ENCODE results near the gene RASD2. TPM values are rescaled to one million over a fixed set of nuclear protein-coding genes. Genes with fewer than 3 reads are reported as not detected.

RASD2 gene
- total RNA-seq, 1 experiment from 2014 or later: 2.4 TPM

DNA sequence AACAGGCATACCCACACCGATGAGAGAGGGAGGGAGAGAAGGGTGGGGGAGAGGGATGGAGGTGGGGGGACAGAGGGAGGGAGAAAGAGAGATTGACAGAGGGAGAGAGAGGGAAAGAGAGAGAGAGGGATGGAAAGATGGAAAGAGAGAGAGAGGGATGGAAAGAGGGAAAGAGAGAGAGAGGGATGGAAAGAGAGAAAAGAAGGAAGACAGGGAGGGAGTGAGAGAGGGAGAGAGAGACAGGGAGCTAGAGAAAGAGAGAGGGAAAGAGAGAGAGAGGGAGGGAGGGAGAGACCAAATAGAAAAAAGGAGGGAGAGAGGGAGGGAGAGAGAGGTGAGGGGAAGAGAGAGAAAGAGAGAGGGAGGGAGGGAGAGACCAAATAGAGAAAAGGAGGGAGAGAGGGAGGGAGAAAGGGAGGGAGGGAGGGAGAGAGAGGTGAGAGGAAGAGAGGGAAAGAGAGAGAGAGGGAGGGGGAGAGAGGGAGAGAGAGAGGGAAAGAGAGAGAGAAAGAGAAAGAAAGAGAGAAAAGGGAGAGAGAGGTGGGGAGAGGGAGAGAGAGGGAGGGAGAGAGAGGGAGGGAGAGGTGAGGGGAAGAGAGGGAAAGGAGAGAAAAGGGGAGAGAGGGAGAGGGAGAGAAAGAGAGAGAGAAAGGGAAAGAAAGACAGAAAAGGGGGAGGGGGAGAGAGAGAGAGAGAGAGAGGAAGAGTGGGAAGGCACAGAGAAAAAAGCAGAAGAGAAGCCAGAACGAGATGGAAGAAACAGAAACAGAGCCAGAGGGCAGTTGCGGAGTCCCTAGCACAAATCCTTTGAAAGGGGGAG is 52.6 kb downstream of the RASD2 start:
- RAD21 ChIA-PET (ENCODE audit: low non-redundant PET in 1 of 2, low total read pairs in 2 of 2, uncharacterized antibody in 2 of 2, unreplicated experiment in 2 of 2): no interaction called here
- TF ChIP-seq, protein P1, sequence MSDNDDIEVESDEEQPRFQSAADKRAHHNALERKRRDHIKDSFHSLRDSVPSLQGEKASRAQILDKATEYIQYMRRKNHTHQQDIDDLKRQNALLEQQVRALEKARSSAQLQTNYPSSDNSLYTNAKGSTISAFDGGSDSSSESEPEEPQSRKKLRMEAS (IDR thresholded peaks at IDR 0.05): no peak
- TF ChIP-seq POLR2AphosphoS5 (IDR thresholded peaks at IDR 0.05; ENCODE audit: low read depth, low read length) (no peak), ZFX (IDR thresholded peaks at IDR 0.05) (no peak)
- TF ChIP-seq, protein P2, sequence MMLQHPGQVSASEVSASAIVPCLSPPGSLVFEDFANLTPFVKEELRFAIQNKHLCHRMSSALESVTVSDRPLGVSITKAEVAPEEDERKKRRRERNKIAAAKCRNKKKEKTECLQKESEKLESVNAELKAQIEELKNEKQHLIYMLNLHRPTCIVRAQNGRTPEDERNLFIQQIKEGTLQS (IDR thresholded peaks at IDR 0.05): no peak
- H3K27me3 ChIP-seq (ENCODE audit: insufficient read depth, low read length): no peaks in the 10 kb centered on the region
- ATAC-seq (no peak), DNase-seq (ENCODE audit: low read depth, low spot score) (no peak)
- no peak overlapping the region for H3K27ac ChIP-seq (ENCODE audit: low read depth, low read length)
- no peaks in the 10 kb centered on the region for H3K79me2 ChIP-seq (ENCODE audit: insufficient read depth, low read length)
- CTCF ChIA-PET: no interaction called here
- H3K4me3 ChIP-seq (replicated peaks in 1 of 2; ENCODE audit: low read depth in 1 of 2, low read length in 2 of 2): no peak overlapping the region
- no peaks in the 10 kb centered on the region for H3K9me3 ChIP-seq (ENCODE audit: control insufficient read depth in 1 of 2, insufficient read depth in 1 of 2, low read depth in 1 of 2, low read length in 2 of 2)
- H3K9ac ChIP-seq (ENCODE audit: low read length): no peak overlapping the region
- H3K4me2 ChIP-seq (ENCODE audit: low read length): no peak overlapping the region
- no peaks in the 10 kb centered on the region for H3K36me3 ChIP-seq (ENCODE audit: control insufficient read depth in 1 of 2, insufficient read depth in 2 of 2, low read length in 2 of 2)
- peaks cover 28 to 35% of the 10 kb centered on the region in 2 experiments for H3K4me1 ChIP-seq (ENCODE audit: control insufficient read depth in 1 of 2, insufficient read depth in 2 of 2, low read length in 2 of 2)
- no TSS peak for BruUV-seq (replicated peaks)
- no peaks in the 10 kb centered on the region for H4K20me1 ChIP-seq (ENCODE audit: insufficient read depth)
- POLR2A ChIA-PET: no interaction called here
- intact Hi-C loops (cut with micrococcal nuclease): no loop called here
- H3K9me2 ChIP-seq (ENCODE audit: insufficient read depth): no peaks in the 10 kb centered on the region
- H2AFZ ChIP-seq (ENCODE audit: low read depth, low read length, poor library complexity, severe bottlenecking): no peak overlapping the region

DNA sequence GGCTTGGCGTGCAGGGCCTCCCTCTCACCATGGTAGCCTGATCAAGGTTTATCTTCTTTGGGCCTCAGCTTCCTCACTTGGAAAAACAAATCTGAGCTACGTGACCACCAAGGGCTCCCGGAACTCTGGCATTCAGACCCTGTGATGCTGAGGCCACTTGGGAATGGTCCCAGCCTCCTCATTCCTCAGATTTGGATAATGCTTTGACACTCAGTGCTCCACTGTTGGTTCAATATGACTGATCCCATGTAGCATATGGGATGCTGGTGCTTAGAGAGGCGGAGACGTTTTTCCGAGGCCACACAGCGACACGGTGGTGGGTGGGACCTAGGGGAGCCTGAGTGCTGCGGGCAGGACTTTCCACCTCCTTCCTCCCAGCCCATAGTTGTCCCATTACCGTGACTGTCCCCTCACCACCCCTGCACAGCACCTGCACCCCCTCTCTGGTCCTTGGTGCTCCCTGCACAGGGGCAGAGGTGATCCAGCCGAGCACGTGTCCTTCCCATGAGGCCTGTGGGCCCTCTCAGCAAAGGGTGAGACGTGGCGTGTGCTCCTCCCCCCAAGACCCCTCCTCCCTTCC is 53.4 kb downstream of the RASD2 start:
- H3K79me2 ChIP-seq (ENCODE audit: insufficient read depth, low read length): no peaks in the 10 kb centered on the region
- H3K9ac ChIP-seq (ENCODE audit: low read length): no peak overlapping the region
- DNase-seq (ENCODE audit: low read depth, low spot score): no peak
- no peak overlapping the region for H3K4me2 ChIP-seq (ENCODE audit: low read length)
- no peaks in the 10 kb centered on the region for H4K20me1 ChIP-seq (ENCODE audit: insufficient read depth)
- no peaks in the 10 kb centered on the region for H3K9me3 ChIP-seq (ENCODE audit: control insufficient read depth in 1 of 2, insufficient read depth in 1 of 2, low read depth in 1 of 2, low read length in 2 of 2)
- no peaks in the 10 kb centered on the region for H3K27me3 ChIP-seq (ENCODE audit: insufficient read depth, low read length)
- no peak overlapping the region for H3K4me3 ChIP-seq (replicated peaks in 1 of 2; ENCODE audit: low read depth in 1 of 2, low read length in 2 of 2)
- ATAC-seq: no peak
- no peaks in the 10 kb centered on the region for H3K9me2 ChIP-seq (ENCODE audit: insufficient read depth)
- RAD21 ChIA-PET (ENCODE audit: low non-redundant PET in 1 of 2, low total read pairs in 2 of 2, uncharacterized antibody in 2 of 2, unreplicated experiment in 2 of 2): no interaction called here
- POLR2A ChIA-PET: no interaction called here
- intact Hi-C loops (cut with micrococcal nuclease): no loop called here
- no peak overlapping the region for H2AFZ ChIP-seq (ENCODE audit: low read depth, low read length, poor library complexity, severe bottlenecking)
- H3K4me1 ChIP-seq (ENCODE audit: control insufficient read depth in 1 of 2, insufficient read depth in 2 of 2, low read length in 2 of 2): peaks cover 25 to 28% of the 10 kb centered on the region in 2 experiments
- H3K36me3 ChIP-seq (ENCODE audit: control insufficient read depth in 1 of 2, insufficient read depth in 2 of 2, low read length in 2 of 2): no peaks in the 10 kb centered on the region
- CTCF ChIA-PET: no interaction called here
- no TSS peak for BruUV-seq (replicated peaks)
- H3K27ac ChIP-seq (ENCODE audit: low read depth, low read length): no peak overlapping the region
- TF ChIP-seq, protein P2 (IDR thresholded peaks at IDR 0.05): no peak
- TF ChIP-seq TCF7L2 (IDR thresholded peaks at IDR 0.05; ENCODE audit: borderline replicate concordance, extremely low read depth, insufficient read depth, insufficient read length): no peak
- no peak for TF ChIP-seq POLR2AphosphoS5 (IDR thresholded peaks at IDR 0.05; ENCODE audit: low read depth, low read length)
- no peak for TF ChIP-seq YY1 (IDR thresholded peaks at IDR 0.05; ENCODE audit: extremely low read depth, insufficient replicate concordance, low read depth, low read length)
- no peak for TF ChIP-seq ZNF274 (IDR thresholded peaks at IDR 0.05; ENCODE audit: low read depth, low read length)
- no peak for TF ChIP-seq CBX3 (IDR thresholded peaks at IDR 0.05; ENCODE audit: low read depth)
- TF ChIP-seq POLR2A (IDR thresholded peaks at IDR 0.05; ENCODE audit: borderline replicate concordance, extremely low read depth, insufficient read depth, insufficient read length): no peak
- TF ChIP-seq, protein P3, sequence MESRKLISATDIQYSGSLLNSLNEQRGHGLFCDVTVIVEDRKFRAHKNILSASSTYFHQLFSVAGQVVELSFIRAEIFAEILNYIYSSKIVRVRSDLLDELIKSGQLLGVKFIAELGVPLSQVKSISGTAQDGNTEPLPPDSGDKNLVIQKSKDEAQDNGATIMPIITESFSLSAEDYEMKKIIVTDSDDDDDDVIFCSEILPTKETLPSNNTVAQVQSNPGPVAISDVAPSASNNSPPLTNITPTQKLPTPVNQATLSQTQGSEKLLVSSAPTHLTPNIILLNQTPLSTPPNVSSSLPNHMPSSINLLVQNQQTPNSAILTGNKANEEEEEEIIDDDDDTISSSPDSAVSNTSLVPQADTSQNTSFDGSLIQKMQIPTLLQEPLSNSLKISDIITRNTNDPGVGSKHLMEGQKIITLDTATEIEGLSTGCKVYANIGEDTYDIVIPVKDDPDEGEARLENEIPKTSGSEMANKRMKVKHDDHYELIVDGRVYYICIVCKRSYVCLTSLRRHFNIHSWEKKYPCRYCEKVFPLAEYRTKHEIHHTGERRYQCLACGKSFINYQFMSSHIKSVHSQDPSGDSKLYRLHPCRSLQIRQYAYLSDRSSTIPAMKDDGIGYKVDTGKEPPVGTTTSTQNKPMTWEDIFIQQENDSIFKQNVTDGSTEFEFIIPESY (IDR thresholded peaks at IDR 0.05; ENCODE audit: extremely low read depth, insufficient replicate concordance, low read length): no peak
- no peak for TF ChIP-seq SP1 (IDR thresholded peaks at IDR 0.05; ENCODE audit: low read depth)
- TF ChIP-seq RAD21 (IDR thresholded peaks at IDR 0.05; ENCODE audit: low read depth): no peak
- TF ChIP-seq, protein P4, sequence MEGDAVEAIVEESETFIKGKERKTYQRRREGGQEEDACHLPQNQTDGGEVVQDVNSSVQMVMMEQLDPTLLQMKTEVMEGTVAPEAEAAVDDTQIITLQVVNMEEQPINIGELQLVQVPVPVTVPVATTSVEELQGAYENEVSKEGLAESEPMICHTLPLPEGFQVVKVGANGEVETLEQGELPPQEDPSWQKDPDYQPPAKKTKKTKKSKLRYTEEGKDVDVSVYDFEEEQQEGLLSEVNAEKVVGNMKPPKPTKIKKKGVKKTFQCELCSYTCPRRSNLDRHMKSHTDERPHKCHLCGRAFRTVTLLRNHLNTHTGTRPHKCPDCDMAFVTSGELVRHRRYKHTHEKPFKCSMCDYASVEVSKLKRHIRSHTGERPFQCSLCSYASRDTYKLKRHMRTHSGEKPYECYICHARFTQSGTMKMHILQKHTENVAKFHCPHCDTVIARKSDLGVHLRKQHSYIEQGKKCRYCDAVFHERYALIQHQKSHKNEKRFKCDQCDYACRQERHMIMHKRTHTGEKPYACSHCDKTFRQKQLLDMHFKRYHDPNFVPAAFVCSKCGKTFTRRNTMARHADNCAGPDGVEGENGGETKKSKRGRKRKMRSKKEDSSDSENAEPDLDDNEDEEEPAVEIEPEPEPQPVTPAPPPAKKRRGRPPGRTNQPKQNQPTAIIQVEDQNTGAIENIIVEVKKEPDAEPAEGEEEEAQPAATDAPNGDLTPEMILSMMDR (IDR thresholded peaks at IDR 0.05 in 2 of 3, conservative IDR thresholded peaks at IDR 0.05 in 1 of 3; ENCODE audit: borderline replicate concordance in 1 of 3, insufficient read depth in 1 of 3, low read depth in 2 of 3, low read length in 2 of 3): no peak
- TF ChIP-seq EGR1 (IDR thresholded peaks at IDR 0.05; ENCODE audit: low read depth): no peak

Measured in HCT116 (cell line).